NOMO-1 (cell line): ENCODE data around the gene CNGB1.
A peak's percentile ranks its signal among the peaks of the same experiment; 100 is the strongest.
"Not testable (repeated sequence)": the region's sequence is repeated elsewhere in the genome, so short reads cannot be mapped to it uniquely, and the experiment has no call there.

ENCODE experiments used
- DNase-seq, 2 experiments: peaks; one replicate each; lab custom pipeline; 2025; ENCODE audit not compliant: unreplicated experiment in 2 of 2; lab: John Stamatoyannopoulos, UW

Gene CNGB1

DNA sequence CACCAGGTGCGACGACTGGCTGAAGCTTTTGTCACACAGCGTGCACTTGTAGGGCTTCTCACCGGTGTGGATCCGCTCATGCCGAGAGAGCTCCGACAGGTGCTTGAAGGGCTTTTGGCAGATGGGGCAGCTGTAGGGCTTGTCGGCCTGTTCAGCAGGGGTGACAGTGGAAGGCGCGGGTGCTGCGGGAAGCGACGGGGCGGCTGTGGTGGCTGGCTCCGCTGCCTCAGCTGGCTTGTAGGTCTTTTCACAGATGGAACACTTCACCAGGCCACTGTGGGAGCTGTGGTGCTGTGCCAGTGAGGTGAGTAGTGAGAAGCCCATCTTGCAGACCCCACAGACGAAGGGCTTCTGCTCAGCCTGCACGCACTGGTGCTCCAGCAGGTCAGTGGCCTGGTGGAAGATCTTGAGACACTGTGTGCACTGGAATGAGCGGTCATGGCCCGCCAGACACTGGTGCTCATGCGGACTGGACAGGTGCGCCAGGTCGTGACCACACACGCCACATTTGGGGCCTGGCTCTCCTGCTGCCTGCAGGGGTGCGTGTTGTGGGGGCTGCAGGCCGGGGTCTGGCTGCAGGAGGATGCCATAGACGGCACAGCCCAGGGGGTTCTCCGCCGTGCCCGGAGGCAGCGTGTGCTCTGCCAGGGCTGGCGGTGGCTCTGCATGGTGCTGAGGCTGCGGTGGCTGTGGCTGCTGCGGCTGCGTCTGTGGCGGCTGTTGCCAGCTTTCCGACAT lies 26.8 kb upstream of the CNGB1 start:
- DNase-seq = no peak

DNA sequence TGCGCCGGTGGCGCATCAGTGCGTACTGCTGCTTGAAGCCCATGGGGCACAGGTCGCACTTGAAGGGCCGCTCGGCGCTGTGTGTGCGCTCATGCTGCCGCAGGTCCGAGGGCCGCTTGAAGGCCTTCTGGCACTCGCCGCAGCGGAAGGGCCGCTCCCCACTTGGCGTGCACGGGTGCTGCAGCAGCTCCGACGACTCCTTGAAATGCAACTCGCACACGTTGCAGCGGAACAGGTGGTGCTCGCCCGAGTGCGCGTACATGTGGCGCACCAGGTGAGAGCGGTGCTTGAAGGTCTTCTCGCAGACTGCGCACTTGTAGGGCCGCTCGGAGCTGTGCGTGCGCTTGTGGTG lies 26.2 kb upstream of the CNGB1 start:
- DNase-seq = no peak

DNA sequence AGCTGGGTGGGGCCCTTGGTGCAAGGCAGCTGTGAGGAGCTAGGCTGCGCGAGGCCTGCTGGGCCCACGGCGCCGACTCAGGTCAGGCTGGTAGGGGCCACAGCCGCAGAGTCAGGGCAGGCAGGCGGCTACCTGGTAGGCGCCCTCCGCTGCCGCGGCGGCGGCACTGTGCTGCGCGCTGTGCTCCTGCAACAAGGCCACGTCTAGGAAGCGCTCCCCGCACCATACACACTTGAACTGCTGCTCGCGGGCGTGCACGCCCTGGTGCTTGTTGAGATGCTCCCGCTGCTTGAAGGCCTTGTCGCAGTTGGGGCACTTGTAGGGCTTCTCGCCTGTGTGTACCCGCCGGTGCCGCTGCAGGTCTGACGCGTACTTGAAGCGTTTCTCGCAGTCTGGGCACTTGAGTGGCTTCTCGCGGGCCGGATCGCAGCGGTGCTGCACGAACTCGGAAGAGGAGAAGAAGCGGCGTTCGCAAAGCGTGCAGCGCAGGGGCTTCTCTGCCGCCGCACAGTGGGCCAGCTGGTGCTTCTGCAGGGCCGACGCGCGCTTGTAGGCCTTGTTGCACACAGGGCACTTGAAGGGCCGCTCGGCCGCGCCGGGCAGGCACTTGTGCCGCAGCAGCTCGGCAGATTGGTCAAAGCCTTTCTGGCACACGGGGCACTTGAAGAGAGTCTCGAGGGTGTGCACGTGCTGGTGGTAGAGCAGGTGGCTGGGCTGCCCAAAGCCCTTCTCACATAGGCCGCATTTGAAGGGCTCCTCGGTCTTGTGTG lies 25.7 kb upstream of the CNGB1 start:
- no peak for DNase-seq

DNA sequence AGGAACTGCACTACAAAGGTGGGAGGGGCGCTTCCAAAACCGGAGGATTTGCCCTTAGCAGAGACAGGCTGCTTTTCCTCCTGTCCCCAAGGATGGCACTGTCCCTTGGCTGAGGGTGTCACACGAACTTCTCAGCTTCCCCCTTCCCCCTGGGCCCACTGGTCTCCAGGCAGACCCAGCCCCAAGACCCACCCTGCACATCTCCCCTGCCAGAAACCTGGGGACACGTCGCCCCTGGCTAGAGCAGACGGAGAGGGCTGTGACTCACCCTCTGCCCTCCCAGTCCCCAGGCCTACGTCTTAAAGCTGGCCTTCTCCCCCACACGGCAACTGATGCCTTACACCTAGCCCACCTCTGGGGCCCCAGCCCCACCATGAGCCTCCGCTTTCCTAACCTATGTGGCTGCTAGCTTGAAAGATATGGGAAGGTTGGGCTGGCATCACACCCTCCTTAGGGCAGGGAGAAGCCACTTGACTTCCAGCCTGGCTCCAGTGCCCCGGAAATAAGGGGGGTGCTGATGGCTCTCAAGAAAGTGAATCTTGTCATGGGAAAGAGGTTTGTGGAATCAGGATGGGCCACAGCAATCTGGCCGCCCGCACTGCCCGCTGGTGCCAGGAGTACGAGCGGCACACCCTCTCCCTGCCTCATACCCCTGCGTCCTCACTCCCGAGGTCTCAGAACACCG lies 24.9 kb upstream of the CNGB1 start:
- DNase-seq = no peak

DNA sequence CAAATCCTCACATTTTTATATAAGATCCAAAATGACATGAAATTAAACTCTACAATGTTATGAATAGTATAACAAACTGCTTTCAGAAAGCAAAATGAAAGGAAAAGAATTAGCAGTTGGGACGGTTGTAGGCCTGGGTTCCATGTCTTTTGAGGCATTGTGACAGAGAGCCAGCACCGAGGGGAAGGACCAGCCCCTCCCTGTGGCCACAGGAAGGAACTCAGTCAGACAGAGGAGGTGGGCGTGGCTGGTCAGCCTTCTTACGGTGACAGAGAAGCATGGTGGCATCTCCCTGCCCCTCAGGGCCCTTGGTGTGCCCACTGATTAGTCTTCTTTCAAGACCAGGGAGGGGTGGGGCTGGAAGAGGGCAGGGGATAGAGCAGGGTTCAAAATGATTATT lies 23.9 kb upstream of the CNGB1 start:
- DNase-seq = peak; percentile 76 to 80

DNA sequence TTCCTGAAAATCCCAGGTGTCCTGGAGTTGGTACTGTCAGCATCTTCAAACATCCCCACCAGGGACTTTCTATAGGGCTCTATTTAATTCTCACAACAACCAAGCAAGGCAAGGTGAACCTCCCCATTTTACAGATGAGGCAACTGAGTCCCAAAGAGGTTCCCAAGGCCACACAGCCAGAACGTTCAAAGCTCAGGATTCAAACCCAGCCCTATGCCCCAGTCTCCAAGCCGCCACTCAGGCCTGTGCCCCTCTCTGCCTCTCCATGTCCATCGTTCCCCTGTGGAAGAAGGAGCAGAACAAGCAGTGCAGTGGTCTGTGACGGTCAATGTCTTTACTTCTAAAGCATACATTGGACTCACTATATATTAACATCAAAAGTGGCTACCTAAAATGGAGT lies 23.4 kb upstream of the CNGB1 start:
- no peak for DNase-seq

DNA sequence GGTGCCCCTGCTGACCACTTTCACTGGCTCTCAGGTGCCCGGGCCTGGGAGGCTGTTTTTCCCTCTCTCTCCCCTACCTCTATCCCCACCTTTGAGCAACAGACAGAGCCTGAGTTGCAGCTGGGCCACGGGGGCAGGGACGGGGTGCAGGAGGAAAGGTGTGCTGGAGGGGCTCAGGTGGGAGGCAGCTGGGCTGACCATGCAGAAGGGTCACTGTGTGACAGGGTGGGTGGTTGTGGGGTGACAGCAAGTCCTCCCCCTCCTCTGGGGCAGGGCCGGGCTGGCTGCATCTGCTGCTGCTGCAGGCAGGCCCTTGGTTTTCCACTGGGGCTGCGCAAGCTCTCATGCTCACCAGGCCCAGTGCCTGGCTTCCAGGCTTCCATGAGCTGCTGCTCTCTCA lies 23.0 kb upstream of the CNGB1 start:
- no peak for DNase-seq

DNA sequence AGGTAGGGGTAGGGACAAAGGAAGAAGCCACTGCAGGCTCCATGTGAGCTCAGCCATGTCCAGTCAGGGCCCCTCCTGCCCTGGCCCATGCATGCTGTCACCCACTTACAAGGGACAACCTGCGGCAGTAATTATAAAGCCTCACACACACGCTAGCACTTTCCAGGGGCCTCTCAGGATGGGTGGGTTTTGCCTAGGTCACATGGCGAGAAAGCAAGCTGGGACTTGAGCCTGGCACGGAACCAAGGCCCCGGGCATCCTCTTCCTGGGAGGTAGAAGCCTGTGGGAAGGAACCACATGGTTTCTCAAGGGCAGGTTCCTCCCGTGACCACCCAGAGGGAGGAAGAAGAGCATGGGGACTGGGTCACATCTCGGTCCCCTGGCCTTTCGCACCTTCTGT lies 22.5 kb upstream of the CNGB1 start:
- no peak for DNase-seq

DNA sequence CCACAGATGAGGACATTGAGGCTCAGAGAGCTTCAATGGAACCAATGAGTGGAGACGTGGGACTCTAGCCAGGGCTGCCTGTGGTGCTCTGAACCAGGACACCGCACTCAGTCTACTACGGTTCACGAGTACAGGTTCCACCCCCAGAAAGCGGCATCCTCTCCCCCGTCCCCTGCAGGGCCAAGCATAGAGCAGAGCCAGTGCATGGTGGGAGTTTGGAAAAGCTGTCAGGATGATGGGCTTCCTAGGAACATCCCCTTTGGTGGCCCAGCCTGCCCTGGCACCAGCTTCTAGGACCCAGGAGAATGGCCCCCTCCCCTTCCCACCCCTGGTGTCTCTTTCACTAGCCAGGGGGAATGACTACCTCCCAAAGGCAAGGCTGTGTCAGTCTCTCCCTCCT lies 21.2 kb upstream of the CNGB1 start:
- DNase-seq = no peak

DNA sequence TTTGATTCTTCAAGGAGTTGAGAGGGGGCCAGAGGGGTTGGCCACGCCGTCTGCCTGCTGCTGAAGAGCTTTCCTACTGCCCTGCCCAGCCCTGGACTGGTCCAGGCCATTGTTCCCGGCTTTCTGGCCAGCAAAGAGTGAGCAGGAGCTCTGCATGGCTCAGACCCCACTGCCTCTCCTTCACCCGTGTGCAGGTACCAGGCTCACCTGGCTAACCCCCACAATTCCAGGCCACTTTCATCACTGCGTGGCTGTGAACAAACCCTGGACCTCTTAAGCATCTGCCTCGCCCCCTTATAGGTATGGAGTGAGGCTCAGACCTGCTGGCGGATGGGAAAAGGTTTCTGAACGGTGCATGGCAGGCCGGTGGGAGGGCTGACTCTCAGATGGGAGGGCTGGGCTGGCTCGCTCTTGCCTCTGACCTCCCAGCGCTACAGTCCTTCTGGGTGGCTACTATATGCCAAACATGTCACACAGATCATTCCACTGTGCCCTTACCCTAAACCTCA lies 20.7 kb upstream of the CNGB1 start:
- DNase-seq = no peak

DNA sequence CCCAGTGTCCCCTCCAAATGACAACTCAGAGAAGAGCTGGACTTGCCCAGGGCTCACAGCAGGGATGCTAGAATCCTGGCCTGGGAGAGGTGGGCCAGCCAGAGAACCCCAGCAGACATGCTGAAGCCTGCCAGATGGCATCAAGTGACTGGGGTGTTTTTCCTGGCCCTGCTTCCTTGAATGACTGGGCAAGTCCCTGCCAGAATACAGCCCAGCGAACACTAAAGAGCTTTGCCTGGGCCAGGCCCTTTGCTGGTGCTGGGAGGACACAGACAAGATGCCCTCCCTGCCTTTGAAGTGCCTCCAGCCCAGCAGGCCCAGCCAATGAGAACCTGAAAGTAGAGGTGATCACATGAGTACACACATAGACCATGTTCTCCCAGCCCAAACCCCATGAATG lies 18.0 kb upstream of the CNGB1 start:
- DNase-seq = no peak

DNA sequence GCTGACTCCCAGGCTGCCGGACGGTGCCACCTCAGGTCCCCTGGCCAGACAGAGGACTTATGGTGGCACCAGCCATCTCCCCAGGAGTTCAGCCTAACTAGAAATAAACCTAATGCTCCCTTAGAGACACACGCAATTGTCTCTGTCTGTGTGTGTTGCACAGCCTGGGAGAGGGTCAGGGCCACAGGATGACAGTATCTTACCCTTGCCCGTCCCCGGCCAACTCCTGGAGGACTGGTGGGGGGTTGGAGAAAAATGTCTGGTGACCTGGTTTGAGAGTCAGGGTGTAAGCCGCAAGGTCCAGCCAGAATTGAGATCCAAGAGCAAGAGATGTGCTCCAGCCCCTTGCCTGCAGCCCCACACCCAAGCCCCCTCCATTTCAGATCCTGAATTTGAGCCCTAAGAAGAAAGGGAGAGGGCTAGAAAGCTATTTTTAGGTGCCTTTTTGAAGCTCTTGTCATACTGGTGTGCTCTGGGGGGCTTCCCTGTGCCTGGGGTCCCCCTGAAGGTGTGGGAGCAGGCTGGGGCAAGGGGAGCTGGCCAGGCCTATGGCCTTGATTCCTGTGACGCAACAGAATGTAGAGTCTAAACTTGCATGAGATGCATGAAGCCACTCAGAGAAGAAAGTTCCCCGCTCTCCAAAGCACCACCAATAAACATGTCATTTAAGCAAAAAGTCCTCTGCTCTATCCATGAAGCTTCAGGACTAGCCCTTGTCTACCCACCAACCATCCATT lies 16.7 kb upstream of the CNGB1 start:
- no peak for DNase-seq

DNA sequence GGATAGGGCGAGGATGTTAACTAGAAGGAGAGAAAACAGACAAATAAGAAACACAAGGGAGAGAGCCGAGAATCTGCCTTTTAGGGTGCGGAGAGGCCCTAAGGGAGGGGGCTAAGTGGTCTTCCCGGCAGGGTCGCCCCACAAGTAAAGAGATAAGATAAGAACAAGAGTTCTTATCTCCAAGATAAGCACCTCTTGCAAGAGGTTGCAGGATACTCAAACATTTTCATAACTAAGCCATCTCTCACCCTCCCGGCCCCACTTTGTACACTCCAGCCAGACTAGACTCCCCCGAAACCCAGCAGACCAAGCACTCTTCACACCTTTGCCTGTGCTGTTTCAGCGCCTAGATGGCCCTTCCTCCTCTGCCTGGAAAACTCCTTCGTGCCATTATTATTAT lies 15.3 kb upstream of the CNGB1 start:
- no peak for DNase-seq

DNA sequence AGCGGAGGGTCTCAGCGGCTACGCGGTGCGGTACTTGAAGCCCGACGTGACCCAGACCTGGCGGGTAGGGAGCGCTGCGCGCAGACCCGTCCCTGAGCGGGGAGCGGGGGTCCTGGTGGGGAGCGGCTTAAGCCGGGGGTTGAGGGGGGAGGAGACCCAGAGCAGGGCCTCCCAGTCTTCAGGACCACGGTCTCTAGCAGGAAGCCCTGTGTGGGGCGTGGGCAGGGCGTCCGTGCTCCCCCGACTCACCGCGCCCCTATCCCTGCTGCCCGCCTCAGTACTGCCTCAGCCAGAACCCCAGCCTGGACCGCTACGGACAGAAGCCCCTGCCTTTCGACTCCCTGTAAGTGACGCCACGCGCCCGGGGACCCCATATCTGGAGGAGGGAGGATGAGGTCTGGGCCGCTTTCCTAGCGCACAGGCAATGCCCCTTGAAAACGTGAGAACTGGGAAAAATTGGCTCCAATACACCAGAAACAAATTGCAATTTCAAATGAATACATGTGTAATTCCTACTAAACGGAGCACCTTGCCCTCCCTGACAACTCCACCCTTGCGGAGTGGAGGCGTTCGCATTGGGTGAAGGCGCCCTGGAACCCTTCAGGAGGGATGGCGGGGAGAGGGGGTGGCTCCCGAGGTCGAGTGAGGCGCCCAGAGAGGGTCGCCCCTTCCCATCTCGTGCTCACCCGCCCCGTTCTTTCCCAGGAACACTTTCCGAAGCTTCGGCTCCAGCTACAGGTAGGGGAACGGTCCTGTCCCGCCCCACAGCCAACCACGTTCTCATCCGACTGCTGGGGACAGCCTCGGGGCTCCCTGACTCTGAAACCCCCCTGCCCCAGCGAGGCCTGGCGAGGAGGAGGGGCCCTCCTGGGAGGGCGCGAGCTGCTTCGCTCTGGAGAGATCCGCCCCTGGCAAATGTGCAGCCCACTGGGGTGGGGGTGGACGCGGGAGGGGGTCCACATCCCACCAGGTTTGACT lies 14.6 kb upstream of the CNGB1 start:
- no peak for DNase-seq

DNA sequence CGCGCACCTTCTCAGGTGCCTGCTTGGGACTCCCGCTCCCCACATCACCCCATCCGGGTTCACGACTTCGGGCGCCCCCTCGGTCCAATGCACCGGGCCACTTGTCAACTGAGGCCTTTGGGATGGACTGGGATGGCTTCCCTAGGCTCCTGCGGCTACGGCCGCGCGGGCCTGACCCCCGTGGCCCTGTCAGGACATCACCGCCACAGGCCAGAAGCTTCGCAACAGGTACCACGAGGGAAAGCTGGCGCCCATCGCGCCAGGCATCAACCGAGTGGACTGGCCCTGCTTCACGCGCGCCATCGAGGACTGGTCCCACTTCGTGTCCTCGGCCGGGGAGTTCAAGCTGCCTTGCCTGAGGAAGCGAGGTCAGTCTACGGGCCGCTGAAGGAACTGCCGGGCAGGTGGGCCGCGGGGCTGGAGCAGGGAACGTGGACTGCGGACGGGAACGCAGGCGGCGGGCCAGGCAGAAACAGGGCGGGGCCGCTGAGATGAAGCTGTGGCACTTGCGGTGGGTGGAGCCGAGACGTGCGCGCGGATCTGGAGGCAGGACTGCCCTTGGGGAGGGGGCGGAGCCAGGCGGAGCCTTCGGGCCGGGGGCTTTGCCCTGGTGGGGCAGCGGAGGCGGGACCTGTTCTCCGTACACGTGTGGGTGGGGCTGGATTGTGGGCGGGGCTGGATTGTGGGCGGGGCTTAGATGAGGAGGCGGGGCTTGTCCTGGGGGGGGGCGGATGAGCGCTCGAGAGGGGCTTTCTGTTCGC lies 13.7 kb upstream of the CNGB1 start:
- peak; percentile 20 to 52 for DNase-seq

DNA sequence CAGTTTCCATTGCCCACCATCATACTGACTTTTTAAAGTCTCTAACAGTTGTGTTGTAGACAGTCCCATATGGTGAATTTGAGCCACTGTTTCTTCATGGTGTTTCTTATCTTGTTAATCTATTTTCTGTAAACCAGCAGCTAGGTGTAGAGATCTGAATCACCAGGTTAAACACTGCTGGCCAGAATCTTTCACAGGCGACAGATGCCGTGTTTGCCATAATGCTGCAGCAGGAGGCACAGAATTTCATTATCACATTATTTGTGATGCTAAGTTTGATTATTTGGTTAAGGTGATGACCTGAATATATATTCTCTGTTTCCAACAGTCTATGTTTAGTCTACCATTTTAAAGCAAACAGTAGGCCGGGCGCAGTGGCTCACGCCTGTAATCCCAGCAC lies 11.5 kb upstream of the CNGB1 start:
- no peak for DNase-seq

DNA sequence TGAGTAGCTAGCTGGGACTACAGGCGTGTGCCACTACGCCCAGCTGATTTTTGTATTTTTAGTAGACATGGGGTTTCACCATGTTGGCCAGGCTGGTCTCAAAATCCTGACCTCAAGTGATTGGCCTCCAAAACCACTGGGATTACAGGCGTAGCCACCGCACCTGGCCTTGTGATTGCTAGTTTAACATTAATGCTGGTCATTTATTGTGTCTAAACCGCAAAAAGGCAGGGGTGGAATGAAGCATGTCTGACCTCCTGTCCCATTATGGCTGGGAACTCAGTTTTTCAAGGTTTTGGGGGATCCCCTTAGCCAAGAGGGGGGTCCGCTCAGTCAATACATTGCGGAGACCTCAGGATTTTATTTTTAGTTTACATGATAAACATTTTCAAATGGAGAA lies 10.7 kb upstream of the CNGB1 start:
- DNase-seq = no peak

DNA sequence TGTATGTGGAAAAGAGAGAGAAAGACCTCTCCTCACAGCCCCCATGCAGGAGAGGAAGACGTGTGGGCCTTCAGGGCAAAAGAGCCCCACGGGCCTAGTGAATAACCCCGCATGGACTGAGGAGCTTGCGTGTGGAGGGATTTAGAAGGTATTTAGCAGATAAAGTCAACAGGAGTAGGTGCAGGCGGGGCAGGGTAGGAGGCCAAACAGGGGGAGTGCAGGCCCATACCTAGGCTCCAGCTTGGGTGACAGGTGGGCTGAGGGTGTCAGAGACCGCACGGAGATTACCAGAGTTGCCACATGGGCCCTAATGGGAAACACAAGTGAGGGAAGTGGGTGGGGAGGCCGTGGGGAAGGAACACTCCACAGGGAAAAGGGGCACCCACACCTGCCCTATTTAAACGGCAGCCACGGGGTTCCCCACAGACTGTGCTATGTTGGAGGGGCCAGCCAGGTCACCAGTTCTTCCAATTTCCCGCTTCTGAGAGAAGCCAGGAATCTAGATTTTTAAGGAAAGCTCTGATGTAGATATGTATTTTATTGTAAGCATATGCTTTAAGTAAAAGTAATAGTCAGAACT lies 8.2 kb upstream of the CNGB1 start:
- DNase-seq = no peak

DNA sequence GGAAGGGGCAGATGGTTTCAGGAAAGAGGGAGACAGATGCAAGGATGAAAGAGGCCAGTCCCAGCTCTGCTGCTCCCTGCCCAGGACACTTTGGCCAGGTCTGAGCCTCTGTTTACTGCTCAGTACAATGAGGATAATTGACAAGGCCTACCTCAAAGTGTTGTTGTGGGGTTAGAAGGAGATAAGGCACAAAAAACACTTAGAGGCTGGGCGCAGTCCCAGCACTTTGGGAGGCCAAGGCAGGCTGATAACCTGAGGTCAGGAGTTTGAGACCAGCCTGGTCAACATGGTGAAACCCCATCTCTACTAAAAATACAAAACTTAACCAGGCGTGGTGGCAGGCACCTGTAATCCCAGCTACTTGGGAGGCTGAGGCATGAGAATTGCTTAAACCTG lies 7.1 kb upstream of the CNGB1 start:
- DNase-seq = not testable (repeated sequence)
